Measurements from ENCODE around the gene TKTL1.
A peak's percentile ranks its signal among the peaks of the same experiment; 100 is the strongest.

The TKTL1 gene

DNA sequence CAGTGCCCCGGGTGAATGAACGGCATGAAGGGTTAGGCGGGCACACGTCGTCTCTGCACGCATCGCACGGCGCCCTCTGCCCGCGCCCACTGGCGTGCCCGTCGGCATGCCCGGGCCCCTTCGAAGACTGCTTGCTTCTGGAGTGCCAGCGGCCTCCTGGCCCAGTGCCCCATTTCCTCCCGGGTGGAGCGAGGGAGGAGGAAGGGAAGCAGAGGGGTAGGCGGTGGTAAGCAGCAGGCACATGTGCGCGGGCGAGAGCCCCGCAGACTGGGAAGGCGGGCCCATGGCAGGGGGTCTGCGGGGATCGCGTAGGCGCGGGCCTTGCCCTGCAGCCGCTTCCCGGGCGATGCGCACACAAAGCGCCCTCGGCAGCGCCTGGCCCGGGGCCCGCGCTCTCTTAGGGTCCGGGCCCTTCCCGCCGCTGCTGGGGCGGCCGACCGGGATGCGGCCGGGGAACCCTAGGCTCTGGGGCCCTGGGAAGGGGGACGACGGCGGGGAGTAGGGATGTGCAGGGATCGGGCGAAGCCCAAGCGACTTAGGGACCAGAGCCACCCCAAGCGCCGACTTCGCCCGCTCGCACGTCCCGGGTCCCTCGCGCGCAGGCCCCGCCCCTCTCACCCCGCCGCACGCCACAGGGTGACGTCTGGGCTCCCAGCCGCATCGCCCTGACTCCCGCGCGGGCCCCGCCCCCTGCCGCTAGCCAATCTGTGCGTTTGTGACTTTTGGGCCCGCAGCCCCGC, 82.6 kb downstream of the TKTL1 start:
- DNase-seq, result peak; percentile 51

DNA sequence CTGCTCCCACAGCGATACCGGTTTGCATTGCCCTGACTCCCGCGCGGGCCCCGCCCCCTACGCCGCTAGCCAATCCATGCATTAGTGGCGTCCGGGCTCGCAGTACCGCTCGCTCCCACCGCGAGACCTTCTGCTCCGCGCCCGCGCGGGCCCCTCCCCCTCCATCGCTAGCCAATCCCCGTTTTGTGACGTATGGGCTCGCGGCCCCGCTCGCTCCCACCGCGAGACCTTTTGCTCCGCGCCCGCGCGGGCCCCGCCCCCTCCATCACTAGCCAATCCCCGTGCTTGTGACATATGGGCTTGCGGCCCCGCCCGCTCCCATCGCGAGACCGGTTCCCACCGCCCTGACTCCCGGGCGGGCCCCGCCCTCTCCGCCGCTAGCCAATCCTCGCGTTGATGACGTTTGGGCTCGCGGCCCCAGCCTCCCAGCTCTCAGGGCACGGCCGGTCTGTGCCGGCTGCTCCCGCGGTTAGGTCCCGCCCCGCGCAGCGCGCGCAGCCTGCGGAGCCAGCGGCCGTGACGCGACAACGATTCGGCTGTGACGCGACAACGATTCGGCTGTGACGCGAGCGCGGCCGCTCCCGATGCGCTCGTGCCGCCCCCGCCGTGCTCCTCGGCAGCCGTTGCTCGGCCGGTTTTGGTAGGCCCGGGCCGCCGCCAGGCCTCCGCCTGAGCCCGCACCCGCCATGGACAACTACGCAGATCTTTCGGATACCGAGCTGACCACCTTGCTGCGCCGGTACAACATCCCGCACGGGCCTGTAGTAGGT, 83.4 kb downstream of the TKTL1 start, which contains the start of gene EMD:
Gene EMD, plus strand, starts transcription at position 497 of the 770 bp plus-strand sequence. Its CDS starts 190 bp downstream, at position 687.
- DNase-seq, result peak; percentile 97

DNA sequence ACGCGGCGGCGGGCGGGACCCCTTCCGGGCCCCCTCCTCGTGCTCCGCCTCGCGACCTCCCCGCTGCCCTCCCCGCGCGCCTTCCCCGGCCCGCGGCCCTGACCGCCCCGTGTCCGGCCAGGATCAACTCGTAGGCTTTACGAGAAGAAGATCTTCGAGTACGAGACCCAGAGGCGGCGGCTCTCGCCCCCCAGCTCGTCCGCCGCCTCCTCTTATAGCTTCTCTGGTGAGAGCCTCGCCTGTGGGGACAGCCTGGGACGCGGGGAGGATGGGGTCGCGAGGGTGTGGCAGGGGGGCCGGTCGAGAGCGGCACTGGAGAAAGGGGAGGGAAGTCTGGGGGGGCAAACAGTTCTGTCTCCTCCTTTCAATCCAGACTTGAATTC, 84.0 kb downstream of the TKTL1 start:
- no peak for DNase-seq

Measured in CD4-positive, alpha-beta T cell treated with Interleukin-17A for 4 hours (primary cell).